Measurements from ENCODE around the gene DGAT2.

Gene DGAT2

DNA sequence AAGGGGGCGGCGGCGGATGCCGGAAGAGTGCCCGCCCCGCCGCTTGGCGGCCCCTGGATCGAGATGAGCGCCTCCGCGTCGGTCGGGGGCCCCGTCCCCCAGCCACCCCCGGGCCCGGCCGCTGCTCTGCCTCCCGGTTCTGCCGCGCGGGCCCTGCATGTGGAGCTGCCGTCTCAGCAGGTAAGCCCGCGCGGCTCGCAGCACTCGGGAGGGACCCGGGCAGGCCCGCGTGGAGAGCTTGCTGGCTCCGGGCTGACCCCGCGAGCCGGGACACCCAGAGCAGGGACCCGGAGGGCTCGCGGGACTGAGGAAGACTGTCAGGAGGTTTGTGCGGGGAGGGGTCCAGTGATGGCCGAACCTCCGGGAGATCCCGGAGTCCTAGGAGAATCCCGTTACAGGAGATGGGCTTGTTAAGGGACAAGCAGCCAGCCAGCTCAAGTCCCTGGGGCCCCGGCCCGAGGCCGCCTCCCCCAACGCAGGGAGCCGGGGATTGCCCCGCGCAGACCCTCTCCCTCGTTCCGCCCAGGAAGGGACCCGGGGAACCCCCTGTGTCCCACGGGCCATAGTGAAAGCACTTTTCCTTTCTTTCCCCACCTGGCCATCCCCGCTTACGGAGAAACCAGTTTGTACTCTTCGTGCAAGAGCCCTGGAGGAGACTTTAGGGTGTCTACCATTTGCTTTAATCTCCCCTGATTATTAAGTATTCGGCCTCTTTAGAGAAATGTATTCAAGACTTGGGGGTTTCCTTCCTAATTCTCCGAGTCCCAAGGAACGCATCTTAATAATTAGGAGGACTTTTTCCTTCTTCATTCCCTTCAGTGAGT lies 47.0 kb downstream of the DGAT2 start:
- Histone ChIP-seq H3K4me3 (ENCODE audit: low read depth, low read length, poor library complexity, severe bottlenecking) (peak overlapping the region; percentile 95), H3K27ac (ENCODE audit: low read depth, low read length, poor library complexity, severe bottlenecking) (peak overlapping the region; percentile 65), H3K27me3 (ENCODE audit: insufficient read depth, low read length) (no peaks in the 10 kb centered on the region), H3K4me2 (ENCODE audit: low read length) (peak overlapping the region; percentile 87), H3K9me3 (ENCODE audit: low read length) (no peaks in the 10 kb centered on the region), H3K79me2 (ENCODE audit: insufficient read depth, low read length) (peaks cover 44% of the 10 kb centered on the region), H3K9me2 (ENCODE audit: low read depth, low read length) (no peaks in the 10 kb centered on the region), H3K4me1 (ENCODE audit: insufficient read depth, low read length, severe bottlenecking) (peaks cover 57% of the 10 kb centered on the region), H3K36me3 (ENCODE audit: insufficient read depth, low read length) (no peaks in the 10 kb centered on the region), H3K9ac (ENCODE audit: low read length) (peak overlapping the region; percentile 96), H2AFZ (ENCODE audit: low read length) (no peak overlapping the region), H4K20me1 (ENCODE audit: insufficient read depth, low read length) (no peaks in the 10 kb centered on the region), H3F3A (ENCODE audit: insufficient read depth, low read length) (no peaks in the 10 kb centered on the region)
- TF ChIP-seq EZH2 (IDR thresholded peaks at IDR 0.05; ENCODE audit: borderline replicate concordance, low read length) (no peak), CTCF (IDR thresholded peaks at IDR 0.05; ENCODE audit: low read length) (no peak; the same call in 1 of the 2 replicates)

GRCh38 chr11:75816561-75817239 lies 48.1 kb downstream of the DGAT2 start:
- no peak for TF ChIP-seq EZH2 (IDR thresholded peaks at IDR 0.05; ENCODE audit: borderline replicate concordance, low read length)
- TF ChIP-seq CTCF (IDR thresholded peaks at IDR 0.05; ENCODE audit: low read length) = no peak
- peaks cover 55% of the 10 kb centered on the region for H3K79me2 ChIP-seq (ENCODE audit: insufficient read depth, low read length)
- H3K9me3 ChIP-seq (ENCODE audit: low read length) = no peaks in the 10 kb centered on the region
- peak overlapping the region; percentile 96 for H3K9ac ChIP-seq (ENCODE audit: low read length)
- no peaks in the 10 kb centered on the region for H4K20me1 ChIP-seq (ENCODE audit: insufficient read depth, low read length)
- H3K4me1 ChIP-seq (ENCODE audit: insufficient read depth, low read length, severe bottlenecking) = peaks cover 51% of the 10 kb centered on the region
- peak overlapping the region; percentile 87 for H3K4me2 ChIP-seq (ENCODE audit: low read length)
- H3K9me2 ChIP-seq (ENCODE audit: low read depth, low read length) = no peaks in the 10 kb centered on the region
- H3K27ac ChIP-seq (ENCODE audit: low read depth, low read length, poor library complexity, severe bottlenecking) = peak overlapping the region; percentile 65
- no peaks in the 10 kb centered on the region for H3K27me3 ChIP-seq (ENCODE audit: insufficient read depth, low read length)
- H3F3A ChIP-seq (ENCODE audit: insufficient read depth, low read length) = no peaks in the 10 kb centered on the region
- H2AFZ ChIP-seq (ENCODE audit: low read length) = no peak overlapping the region
- peaks cover 10% of the 10 kb centered on the region for H3K36me3 ChIP-seq (ENCODE audit: insufficient read depth, low read length)
- peak overlapping the region; percentile 95 for H3K4me3 ChIP-seq (ENCODE audit: low read depth, low read length, poor library complexity, severe bottlenecking)

DNA sequence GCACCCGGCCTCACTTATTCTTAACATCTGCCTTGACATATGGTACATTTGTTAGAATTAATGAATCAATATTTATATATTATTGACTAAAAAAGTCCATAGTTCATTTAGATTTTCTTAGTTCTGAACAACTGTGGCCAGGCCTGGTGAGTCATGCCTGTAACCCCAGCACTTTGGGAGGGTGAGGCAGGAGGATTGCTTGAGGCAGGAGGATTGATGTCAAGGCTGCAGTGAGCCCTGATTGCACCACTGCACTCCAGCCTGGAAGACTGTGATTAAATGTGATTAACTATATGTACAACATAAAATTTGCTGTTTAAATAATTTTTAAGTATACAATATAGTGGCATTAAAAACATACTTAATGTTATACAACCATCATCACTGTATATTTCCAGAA lies 52.1 kb downstream of the DGAT2 start:
- Histone ChIP-seq H3K27ac (ENCODE audit: low read depth, low read length, poor library complexity, severe bottlenecking) (peak overlapping the region; percentile 34), H3K27me3 (ENCODE audit: insufficient read depth, low read length) (no peaks in the 10 kb centered on the region)
- TF ChIP-seq EZH2 (IDR thresholded peaks at IDR 0.05; ENCODE audit: borderline replicate concordance, low read length) = no peak
- TF ChIP-seq CTCF (IDR thresholded peaks at IDR 0.05; ENCODE audit: low read length) = no peak

More for the DNA sequence above, 52.1 kb downstream of the DGAT2 start:
- H3K36me3 ChIP-seq (ENCODE audit: insufficient read depth, low read length) = peaks cover 36% of the 10 kb centered on the region
- H3K4me3 ChIP-seq (ENCODE audit: low read depth, low read length, poor library complexity, severe bottlenecking) = no peak overlapping the region
- H3F3A ChIP-seq (ENCODE audit: insufficient read depth, low read length) = peaks cover 12% of the 10 kb centered on the region
- H3K4me2 ChIP-seq (ENCODE audit: low read length) = no peak overlapping the region
- no peaks in the 10 kb centered on the region for H3K9me3 ChIP-seq (ENCODE audit: low read length)
- peaks cover 71% of the 10 kb centered on the region for H3K79me2 ChIP-seq (ENCODE audit: insufficient read depth, low read length)
- no peak overlapping the region for H2AFZ ChIP-seq (ENCODE audit: low read length)
- H4K20me1 ChIP-seq (ENCODE audit: insufficient read depth, low read length) = no peaks in the 10 kb centered on the region
- peaks cover 69% of the 10 kb centered on the region for H3K4me1 ChIP-seq (ENCODE audit: insufficient read depth, low read length, severe bottlenecking)
- no peaks in the 10 kb centered on the region for H3K9me2 ChIP-seq (ENCODE audit: low read depth, low read length)
- H3K9ac ChIP-seq (ENCODE audit: low read length) = no peak overlapping the region

Measured in OCI-LY1 (cell line).